Uterus (tissue), 4 donors: ENCODE measurements around the gene GNA12. TPM values are rescaled to one million over a fixed set of nuclear protein-coding genes. Genes with fewer than 3 reads are reported as not detected.
"Not testable (repeated sequence)": the region's sequence is repeated elsewhere in the genome, so short reads cannot be mapped to it uniquely, and the experiment has no call there.

Experiments used
- DNase-seq, 2 donors: peaks; one replicate each; pipeline ENCODE4 v3.0.0-alpha.2; 2019 to 2020
- H3K27ac ChIP-seq, 2 donors: fragments of 200-600 bp; sonication (generic); 1 replicate in 1 of 2; 2 replicates in 1 of 2; pipeline ENCODE4 v1.5.1; 2016 to 2018
- H3K27me3 ChIP-seq, 2 donors: fragments of 200-600 bp; sonication (generic); one replicate each; pipeline ENCODE4 v1.5.1; 2018 to 2019; ENCODE audit warnings: control low read depth in 1 of 2
- H3K36me3 ChIP-seq, 2 donors: fragments of 200-600 bp; sonication (generic); one replicate each; pipeline ENCODE4 v1.5.1; 2019; ENCODE audit warnings: control low read depth in 1 of 2
- H3K4me1 ChIP-seq, 2 donors: fragments of 200-600 bp; sonication (generic); one replicate each; pipeline ENCODE4 v1.5.1; 2018 to 2019; ENCODE audit warnings: control low read depth in 1 of 2
- H3K4me3 ChIP-seq, 2 donors: fragments of 200-600 bp; sonication (generic); 1 replicate in 1 of 2; 2 replicates in 1 of 2; pipeline ENCODE4 v1.5.1; 2018 to 2019; ENCODE audit warnings: mild to moderate bottlenecking in 1 of 2
- H3K9me3 ChIP-seq, 2 donors: fragments of 200-600 bp; sonication (generic); one replicate each; pipeline ENCODE4 v1.5.1; 2019; ENCODE audit warnings: control low read depth in 1 of 2
- CTCF ChIP-seq, 4 experiments: fragments of 200-600 bp in 2 of 4; fragments of 450-650 bp in 2 of 4; sonication (generic) in 2 of 4; IDR thresholded peaks; one replicate each; pipeline ENCODE4 v1.5.1; 2016 to 2019; ENCODE audit warnings: antibody characterized with exemption in 4 of 4, mild to moderate bottlenecking in 2 of 4, moderate library complexity in 1 of 4
- POLR2A ChIP-seq, 2 donors: fragments of 450-650 bp; IDR thresholded peaks; one replicate each; pipeline ENCODE4 v1.6.1; 2016; ENCODE audit warnings: antibody characterized with exemption in 2 of 2, mild to moderate bottlenecking in 1 of 2, moderate library complexity in 1 of 2
- intact Hi-C: fragments of 100-400 bp; cut with DNase I; formaldehyde crosslinking; loops from one replicate; pipeline ENCODE4 v1.15.1; 2023; ENCODE audit warnings: low total_unique reads
- total RNA-seq, 4 donors: library from RNA; depleted of rRNA in 3 of 4; stranded (reverse); fragments of >200 nt in 3 of 4; gene quantifications; one replicate each; pipeline versions ENCODE4 v1.1.0 to v1.2.4, GENCODE V29; 2014 to 2023
- donor health status: DM: yes; HTN: yes; CAD: no.

GNA12 gene
- total RNA-seq, 4 donors from 2014 or later: 20.5 to 109 (median 50.3) TPM

- Histone ChIP-seq H3K27ac (no peak overlapping the region), H3K9me3 (no peaks in the 10 kb centered on the region), H3K4me3 (no peak overlapping the region), H3K27me3 (no peaks in the 10 kb centered on the region), H3K36me3 (no peaks in the 10 kb centered on the region), H3K4me1 (no peaks in the 10 kb centered on the region)
- intact Hi-C loops: no loop called here
- TF ChIP-seq POLR2A (IDR thresholded peaks at IDR 0.05) (no peak), CTCF (IDR thresholded peaks at IDR 0.05) (no peak)
- no peak for DNase-seq
These were observed 143.8 kb downstream of the GNA12 start for GRCh38 chr7:2700141-2700850.

DNA sequence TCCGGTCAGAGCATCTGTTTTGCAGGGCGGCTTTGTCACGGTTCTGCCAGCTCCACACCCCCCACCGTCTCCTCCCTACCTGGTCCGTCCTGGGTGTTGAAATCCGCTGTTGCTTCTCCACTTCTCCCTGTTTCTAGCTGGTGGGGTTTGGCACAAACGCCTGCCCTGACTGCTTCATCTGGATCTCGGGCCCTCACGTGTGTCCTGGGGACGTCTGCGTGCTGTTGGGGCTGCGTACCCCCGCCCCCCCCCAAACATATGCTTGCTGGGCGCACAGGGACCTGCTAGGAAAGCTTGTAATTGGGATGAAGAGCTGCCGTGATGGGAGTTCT is 144.9 kb downstream of the GNA12 start:
- intact Hi-C loops: no loop called here
- Histone ChIP-seq H3K27ac (no peak overlapping the region), H3K4me3 (no peak overlapping the region), H3K27me3 (no peaks in the 10 kb centered on the region), H3K36me3 (no peaks in the 10 kb centered on the region), H3K9me3 (no peaks in the 10 kb centered on the region), H3K4me1 (no peaks in the 10 kb centered on the region)
- TF ChIP-seq CTCF (IDR thresholded peaks at IDR 0.05) (no peak), POLR2A (IDR thresholded peaks at IDR 0.05) (no peak)
- DNase-seq: no peak

- TF ChIP-seq CTCF (IDR thresholded peaks at IDR 0.05) (no peak), POLR2A (IDR thresholded peaks at IDR 0.05) (no peak)
- no peaks in the 10 kb centered on the region for H3K9me3 ChIP-seq
- H3K4me1 ChIP-seq: no peaks in the 10 kb centered on the region
- no peak overlapping the region for H3K27ac ChIP-seq
- DNase-seq: no peak
- no peaks in the 10 kb centered on the region for H3K27me3 ChIP-seq
- H3K36me3 ChIP-seq: no peaks in the 10 kb centered on the region
- no peak overlapping the region for H3K4me3 ChIP-seq
- intact Hi-C loops: no loop called here
These were observed 145.4 kb downstream of the GNA12 start for GRCh38 chr7:2698581-2699288.

DNA sequence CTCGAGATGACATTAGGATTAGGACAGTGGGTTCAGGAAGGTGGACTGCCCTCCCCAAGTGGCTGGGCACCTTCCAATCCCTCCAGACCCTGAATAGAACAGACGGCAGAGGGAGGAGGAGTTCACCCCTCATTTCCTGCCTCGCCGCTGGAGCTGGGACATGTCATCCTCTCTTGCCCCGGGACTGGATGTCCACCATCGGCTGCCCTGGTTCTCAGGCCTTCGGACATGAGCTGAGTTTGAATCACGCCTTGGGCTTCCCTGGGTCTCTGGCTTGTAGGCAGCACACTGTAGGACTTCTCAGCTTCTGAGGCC is 150.0 kb downstream of the GNA12 start:
- intact Hi-C loops, H3K27me3 ChIP-seq, H3K4me1 ChIP-seq, H3K4me3 ChIP-seq, H3K36me3 ChIP-seq, H3K9me3 ChIP-seq, H3K27ac ChIP-seq, DNase-seq: not testable (repeated sequence)

- H3K27me3 ChIP-seq, H3K4me3 ChIP-seq, H3K27ac ChIP-seq, DNase-seq, H3K9me3 ChIP-seq, H3K4me1 ChIP-seq, intact Hi-C loops, H3K36me3 ChIP-seq: not testable (repeated sequence)
These were observed 150.5 kb downstream of the GNA12 start for GRCh38 chr7:2693420-2694121.

DNA sequence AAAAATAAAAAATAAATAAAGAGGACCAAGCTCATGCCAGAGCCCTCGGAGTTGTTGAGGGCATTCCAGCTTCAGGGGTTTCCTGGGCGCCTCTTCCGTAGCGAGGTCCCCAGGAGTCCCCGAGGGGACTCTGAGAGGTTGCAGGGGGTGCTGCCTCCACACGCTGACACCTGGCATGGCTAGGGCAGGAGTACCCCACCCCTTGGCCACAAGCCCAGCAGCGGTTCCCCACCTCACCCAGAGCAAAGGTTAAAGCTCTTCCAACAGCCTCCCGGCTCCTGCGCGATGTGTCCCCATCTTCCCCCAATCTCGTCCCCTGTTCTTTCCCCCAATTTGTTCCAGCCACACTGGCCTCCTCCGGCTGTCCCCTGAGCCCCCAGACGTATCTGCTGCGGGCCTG is 151.6 kb downstream of the GNA12 start:
- Histone ChIP-seq H3K27ac (no peak overlapping the region), H3K4me1 (peaks cover 0 to 11% of the 10 kb centered on the region in 2 donors), H3K36me3 (no peaks in the 10 kb centered on the region), H3K27me3 (no peaks in the 10 kb centered on the region), H3K9me3 (no peaks in the 10 kb centered on the region), H3K4me3 (no peak overlapping the region)
- no peak for TF ChIP-seq POLR2A (IDR thresholded peaks at IDR 0.05)
- no peak for TF ChIP-seq CTCF (IDR thresholded peaks at IDR 0.05)
- no peak for DNase-seq
- intact Hi-C loops: no loop called here

DNA sequence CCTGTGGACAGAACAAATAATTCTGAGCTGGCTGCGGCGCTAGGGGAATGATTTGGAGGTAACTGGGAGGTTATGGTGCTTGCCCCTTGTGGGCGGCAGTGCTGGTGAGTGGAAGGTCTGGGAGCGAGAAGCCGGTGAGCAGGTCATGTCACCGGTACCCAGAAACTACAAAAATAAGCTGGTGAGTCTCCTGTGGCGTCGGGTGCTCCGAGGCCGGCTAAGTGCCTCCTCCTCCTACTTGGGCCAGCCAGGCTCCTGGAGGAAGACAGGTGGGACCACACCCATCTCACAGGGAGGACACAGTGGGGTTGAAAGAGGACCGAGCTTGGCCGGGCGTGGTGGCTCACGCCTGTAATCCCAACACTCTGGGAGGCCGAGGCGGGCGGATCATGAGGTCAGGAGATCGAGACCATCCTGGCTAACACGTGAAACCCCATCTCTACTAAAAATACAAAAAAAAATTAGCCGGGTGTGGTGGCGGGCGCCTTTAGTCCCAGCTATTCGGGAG is 152.1 kb downstream of the GNA12 start:
- DNase-seq, intact Hi-C loops, H3K4me3 ChIP-seq, H3K27ac ChIP-seq, H3K36me3 ChIP-seq, H3K27me3 ChIP-seq, H3K9me3 ChIP-seq: not testable (repeated sequence)
- peaks cover 0 to 11% of the 10 kb centered on the region in 2 donors for H3K4me1 ChIP-seq
